ENCODE results near the gene SFXN1.
"Not testable (repeated sequence)": the region's sequence is repeated elsewhere in the genome, so short reads cannot be mapped to it uniquely, and the experiment has no call there.

Gene SFXN1

DNA sequence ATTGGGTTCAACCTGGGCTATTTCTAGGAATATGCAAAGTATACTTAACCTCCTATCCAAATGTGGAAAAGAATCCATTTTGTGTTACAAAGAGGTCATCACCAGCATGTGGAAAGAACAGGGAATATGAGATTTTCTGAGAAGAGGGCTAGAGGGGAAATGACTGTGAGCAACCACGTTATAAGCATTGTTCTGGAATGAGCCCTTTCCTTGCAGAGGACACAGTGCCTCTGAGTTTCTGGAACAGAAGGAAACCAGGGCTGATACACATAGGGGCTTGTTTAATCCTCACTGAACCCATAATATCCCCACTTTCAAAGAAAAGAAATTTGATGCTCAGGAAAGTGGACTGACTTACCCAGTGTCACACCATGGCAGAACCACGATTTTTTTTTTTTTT, 53.0 kb downstream of the SFXN1 start:
- Histone ChIP-seq H3K36me3 (peaks cover 44% of the 10 kb centered on the region), H3K9me3 (no peaks in the 10 kb centered on the region), H3K4me1 (ENCODE audit: control insufficient read depth in 1 of 2, insufficient read depth in 1 of 2, low read depth in 1 of 2, low read length in 1 of 2) (peaks cover 5 to 9% of the 10 kb centered on the region in 2 experiments), H3K27ac (no peak overlapping the region), H3K27me3 (no peaks in the 10 kb centered on the region), H3K4me3 (ENCODE audit: low read depth in 1 of 2, low read length in 1 of 2) (no peak overlapping the region)
- TF ChIP-seq, protein P1, sequence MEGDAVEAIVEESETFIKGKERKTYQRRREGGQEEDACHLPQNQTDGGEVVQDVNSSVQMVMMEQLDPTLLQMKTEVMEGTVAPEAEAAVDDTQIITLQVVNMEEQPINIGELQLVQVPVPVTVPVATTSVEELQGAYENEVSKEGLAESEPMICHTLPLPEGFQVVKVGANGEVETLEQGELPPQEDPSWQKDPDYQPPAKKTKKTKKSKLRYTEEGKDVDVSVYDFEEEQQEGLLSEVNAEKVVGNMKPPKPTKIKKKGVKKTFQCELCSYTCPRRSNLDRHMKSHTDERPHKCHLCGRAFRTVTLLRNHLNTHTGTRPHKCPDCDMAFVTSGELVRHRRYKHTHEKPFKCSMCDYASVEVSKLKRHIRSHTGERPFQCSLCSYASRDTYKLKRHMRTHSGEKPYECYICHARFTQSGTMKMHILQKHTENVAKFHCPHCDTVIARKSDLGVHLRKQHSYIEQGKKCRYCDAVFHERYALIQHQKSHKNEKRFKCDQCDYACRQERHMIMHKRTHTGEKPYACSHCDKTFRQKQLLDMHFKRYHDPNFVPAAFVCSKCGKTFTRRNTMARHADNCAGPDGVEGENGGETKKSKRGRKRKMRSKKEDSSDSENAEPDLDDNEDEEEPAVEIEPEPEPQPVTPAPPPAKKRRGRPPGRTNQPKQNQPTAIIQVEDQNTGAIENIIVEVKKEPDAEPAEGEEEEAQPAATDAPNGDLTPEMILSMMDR (IDR thresholded peaks at IDR 0.05), result no peak

DNA sequence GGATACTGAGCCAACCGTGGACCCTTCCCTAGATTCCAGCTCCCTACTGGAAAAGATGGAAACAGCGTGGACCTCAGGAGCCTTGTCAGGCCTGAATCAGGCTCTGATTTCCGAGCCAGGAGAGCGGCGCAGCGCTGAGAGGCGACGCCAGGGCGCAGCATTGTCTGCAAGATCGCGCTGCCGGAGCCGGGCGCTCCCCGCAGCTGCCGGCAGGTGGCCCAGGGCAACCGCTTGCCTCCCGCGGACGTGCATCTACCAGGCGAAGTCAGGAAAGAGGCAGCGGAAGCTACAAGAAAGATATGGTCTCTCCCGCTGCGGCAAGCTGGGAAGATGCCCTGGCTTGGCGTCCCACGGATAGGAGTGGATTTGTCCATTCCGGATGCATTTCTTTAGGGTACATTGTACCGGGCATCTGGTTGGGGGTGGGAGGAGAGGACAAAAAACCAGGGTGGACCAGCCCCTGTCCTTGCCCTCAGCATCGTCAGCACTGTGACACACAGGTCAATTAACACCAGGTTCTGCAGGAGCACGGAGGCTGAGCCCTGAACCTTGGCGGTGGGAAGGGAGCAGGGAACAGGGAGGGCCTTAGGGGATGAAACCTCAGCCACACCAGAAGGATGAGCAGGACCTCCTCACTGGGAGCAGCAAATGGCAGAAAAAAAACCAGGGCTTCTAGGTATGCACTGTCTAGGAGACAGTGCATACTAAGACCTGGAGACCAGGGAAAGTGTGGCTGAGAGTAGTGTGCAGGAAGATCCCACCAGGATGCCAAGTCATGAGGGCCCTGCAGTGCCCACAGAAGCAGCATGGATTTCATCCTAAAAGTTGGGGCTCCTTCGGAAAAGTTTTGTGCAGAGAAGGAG, 55.9 kb downstream of the SFXN1 start:
- TF ChIP-seq, protein P1 (IDR thresholded peaks at IDR 0.05), result peak; percentile 100
- no peaks in the 10 kb centered on the region for H3K9me3 ChIP-seq
- peaks cover 5 to 9% of the 10 kb centered on the region in 2 experiments for H3K4me1 ChIP-seq (ENCODE audit: control insufficient read depth in 1 of 2, insufficient read depth in 1 of 2, low read depth in 1 of 2, low read length in 1 of 2)
- H3K27ac ChIP-seq, result no peak overlapping the region
- no peaks in the 10 kb centered on the region for H3K27me3 ChIP-seq
- peaks cover 20% of the 10 kb centered on the region for H3K36me3 ChIP-seq
- no peak overlapping the region for H3K4me3 ChIP-seq (ENCODE audit: low read depth in 1 of 2, low read length in 1 of 2)

DNA sequence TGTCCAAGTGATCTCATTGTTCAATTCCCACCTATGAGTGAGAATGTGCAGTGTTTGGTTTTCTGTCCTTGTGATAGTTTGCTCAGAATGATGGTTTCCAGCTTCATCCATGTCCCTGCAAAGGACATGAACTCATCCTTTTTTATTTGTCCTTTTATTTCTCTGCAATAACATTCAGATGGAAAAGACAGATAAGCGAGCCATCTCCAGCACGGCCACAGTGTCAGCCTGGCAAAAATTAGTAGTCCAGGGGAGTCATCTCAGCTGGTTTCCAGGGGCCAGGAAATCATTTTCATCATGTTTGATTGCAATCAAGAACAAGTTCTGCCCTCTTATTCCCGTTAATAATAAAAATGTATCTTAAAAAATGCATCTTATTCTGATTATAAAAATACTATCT, 57.0 kb downstream of the SFXN1 start:
- H3K36me3 ChIP-seq, result peaks cover 10% of the 10 kb centered on the region
- not testable (repeated sequence) for H3K27me3 ChIP-seq; H3K4me1 ChIP-seq (ENCODE audit: control insufficient read depth in 1 of 2, insufficient read depth in 1 of 2, low read depth in 1 of 2, low read length in 1 of 2); H3K27ac ChIP-seq; H3K4me3 ChIP-seq (ENCODE audit: low read depth in 1 of 2, low read length in 1 of 2); H3K9me3 ChIP-seq

GRCh38 chr5:175535796-175536195, 57.4 kb downstream of the SFXN1 start:
- Histone ChIP-seq H3K27ac (no peak overlapping the region), H3K36me3 (peaks cover 6% of the 10 kb centered on the region), H3K4me3 (ENCODE audit: low read depth in 1 of 2, low read length in 1 of 2) (no peak overlapping the region), H3K27me3 (no peaks in the 10 kb centered on the region), H3K9me3 (no peaks in the 10 kb centered on the region), H3K4me1 (ENCODE audit: control insufficient read depth in 1 of 2, insufficient read depth in 1 of 2, low read depth in 1 of 2, low read length in 1 of 2) (peaks cover 5 to 9% of the 10 kb centered on the region in 2 experiments)
- TF ChIP-seq, protein P1 (IDR thresholded peaks at IDR 0.05), result no peak

DNA sequence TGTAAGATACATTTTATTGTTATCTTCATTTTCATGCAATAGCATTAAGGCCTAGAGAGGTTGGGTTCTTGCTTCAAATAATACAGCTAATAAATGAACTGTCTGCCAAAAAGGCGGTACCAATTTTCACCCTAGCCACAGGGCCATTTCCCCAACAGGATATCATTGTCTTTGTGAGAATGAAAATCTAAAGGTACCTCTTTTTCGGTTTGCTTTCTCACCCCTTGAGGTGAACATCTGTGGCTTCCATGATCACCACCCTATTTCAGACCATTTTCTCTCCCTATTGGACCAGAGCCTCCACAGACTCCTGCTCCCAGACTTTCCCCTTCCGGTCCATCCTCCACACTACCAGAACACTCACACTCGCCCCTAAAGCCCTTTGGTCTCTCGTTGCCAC, 60.2 kb downstream of the SFXN1 start:
- Histone ChIP-seq H3K36me3 (no peaks in the 10 kb centered on the region), H3K27me3 (no peaks in the 10 kb centered on the region), H3K4me3 (ENCODE audit: low read depth in 1 of 2, low read length in 1 of 2) (no peak overlapping the region), H3K9me3 (no peaks in the 10 kb centered on the region), H3K27ac (no peak overlapping the region), H3K4me1 (ENCODE audit: control insufficient read depth in 1 of 2, insufficient read depth in 1 of 2, low read depth in 1 of 2, low read length in 1 of 2) (peaks cover 5 to 9% of the 10 kb centered on the region in 2 experiments)
- TF ChIP-seq, protein P1 (IDR thresholded peaks at IDR 0.05), result no peak

DNA sequence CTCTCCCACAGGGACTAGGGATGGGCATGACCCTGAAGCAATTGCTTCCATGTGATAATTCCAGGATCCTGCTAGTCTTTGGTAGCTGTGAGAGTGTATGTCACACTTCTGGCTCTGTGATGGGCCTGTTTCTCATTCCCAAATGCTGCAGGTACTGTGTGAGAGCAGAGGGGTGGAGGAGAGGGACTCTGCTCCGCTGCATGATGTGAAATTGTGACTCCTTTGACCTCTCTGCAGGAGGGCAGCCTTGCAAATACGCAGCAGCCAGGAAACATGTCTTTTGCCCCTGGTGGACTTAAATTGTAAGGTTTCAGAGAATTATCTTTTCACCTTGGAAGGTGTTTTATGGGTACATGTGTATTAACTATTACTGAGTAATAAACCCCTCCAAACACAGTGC, 61.6 kb downstream of the SFXN1 start:
- H3K27me3 ChIP-seq, result no peaks in the 10 kb centered on the region
- no peaks in the 10 kb centered on the region for H3K9me3 ChIP-seq
- H3K4me1 ChIP-seq (ENCODE audit: control insufficient read depth in 1 of 2, insufficient read depth in 1 of 2, low read depth in 1 of 2, low read length in 1 of 2), result no peaks in the 10 kb centered on the region
- TF ChIP-seq, protein P1 (IDR thresholded peaks at IDR 0.05), result no peak
- H3K27ac ChIP-seq, result no peak overlapping the region
- no peak overlapping the region for H3K4me3 ChIP-seq (ENCODE audit: low read depth in 1 of 2, low read length in 1 of 2)
- no peaks in the 10 kb centered on the region for H3K36me3 ChIP-seq

Data from neutrophil (primary cell).